ENCODE data around the gene TAS2R31.

TAS2R31 gene

DNA sequence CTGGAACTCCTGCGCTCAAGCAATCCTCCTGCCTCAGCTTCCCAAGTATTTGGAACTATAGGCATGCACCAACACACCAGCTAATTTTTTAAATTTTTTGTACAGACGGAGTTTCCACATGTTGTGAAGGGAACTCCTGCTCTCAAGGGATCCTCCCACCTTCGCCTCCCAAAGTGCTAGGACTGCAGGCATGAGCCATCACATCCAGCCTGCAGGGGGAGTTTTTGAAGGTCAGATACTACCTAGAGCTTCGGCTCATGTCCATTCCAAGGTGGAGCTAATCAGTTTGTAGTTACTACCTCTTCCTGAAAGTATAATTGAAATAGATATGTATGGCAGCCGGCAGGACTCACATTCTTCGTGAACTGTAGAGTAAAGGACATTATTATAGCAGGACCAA lies 5.1 kb downstream of the TAS2R31 start:
- FAIRE-seq, result no peak
- TF ChIP-seq POLR2A (IDR thresholded peaks at IDR 0.05; ENCODE audit: low read depth, low read length), result no peak
- no peak for DNase-seq (ENCODE audit: insufficient read length, low spot score)

- DNase-seq (ENCODE audit: insufficient read length, low spot score) (no peak), FAIRE-seq (no peak)
- TF ChIP-seq POLR2A (IDR thresholded peaks at IDR 0.05; ENCODE audit: low read depth, low read length), result no peak
Measured at GRCh38 chr12:11023387-11023786, 7.8 kb downstream of the TAS2R31 start.

DNA sequence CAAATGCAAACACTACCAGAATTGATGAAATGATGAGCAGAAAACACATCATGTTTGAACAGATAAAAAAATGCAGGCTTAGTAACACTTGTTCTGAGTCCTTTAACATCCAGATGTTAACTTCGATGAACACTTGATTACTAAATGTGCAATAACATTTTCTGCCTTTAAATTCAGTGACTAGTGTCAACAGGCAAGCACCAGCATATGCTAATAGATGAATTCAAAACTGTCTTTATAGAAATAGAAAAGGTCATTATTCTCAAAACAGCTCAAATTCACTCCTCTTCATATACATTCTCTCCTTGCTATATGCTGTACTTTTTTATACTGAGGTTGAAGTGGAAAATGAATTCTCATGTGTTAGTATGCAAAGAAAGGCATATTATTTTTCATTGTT lies 8.7 kb downstream of the TAS2R31 start, which contains the start of gene TAS2R19:
TSS of gene TAS2R19 (minus strand) at position 101 of the 400 bp plus-strand sequence. CDS start at position 52, 49 bp downstream.
- no peak for TF ChIP-seq POLR2A (IDR thresholded peaks at IDR 0.05; ENCODE audit: low read depth, low read length)
- peak; percentile 62 for FAIRE-seq
- DNase-seq (ENCODE audit: insufficient read length, low spot score), result no peak

DNA sequence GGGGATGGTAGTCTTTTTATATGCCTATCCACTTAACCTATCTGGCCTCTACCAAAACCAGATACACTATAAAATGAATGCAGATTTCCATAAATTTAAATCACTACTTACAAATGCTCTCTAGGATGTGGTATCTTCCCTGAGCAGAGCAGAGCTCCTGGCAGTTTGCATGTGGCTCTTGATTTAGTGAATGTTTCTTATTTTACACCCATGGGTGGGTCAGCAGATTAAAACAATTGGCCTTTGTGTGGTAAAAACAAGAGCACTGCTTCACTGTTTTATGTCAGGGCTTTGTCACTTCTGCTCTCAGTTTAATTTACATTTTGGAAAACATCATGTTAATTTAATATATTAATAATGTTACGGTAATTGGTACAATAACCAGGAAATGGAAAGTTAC lies 14.3 kb downstream of the TAS2R31 start:
- DNase-seq (ENCODE audit: insufficient read length, low spot score), result no peak
- TF ChIP-seq POLR2A (IDR thresholded peaks at IDR 0.05; ENCODE audit: low read depth, low read length), result no peak
- FAIRE-seq, result no peak

DNA sequence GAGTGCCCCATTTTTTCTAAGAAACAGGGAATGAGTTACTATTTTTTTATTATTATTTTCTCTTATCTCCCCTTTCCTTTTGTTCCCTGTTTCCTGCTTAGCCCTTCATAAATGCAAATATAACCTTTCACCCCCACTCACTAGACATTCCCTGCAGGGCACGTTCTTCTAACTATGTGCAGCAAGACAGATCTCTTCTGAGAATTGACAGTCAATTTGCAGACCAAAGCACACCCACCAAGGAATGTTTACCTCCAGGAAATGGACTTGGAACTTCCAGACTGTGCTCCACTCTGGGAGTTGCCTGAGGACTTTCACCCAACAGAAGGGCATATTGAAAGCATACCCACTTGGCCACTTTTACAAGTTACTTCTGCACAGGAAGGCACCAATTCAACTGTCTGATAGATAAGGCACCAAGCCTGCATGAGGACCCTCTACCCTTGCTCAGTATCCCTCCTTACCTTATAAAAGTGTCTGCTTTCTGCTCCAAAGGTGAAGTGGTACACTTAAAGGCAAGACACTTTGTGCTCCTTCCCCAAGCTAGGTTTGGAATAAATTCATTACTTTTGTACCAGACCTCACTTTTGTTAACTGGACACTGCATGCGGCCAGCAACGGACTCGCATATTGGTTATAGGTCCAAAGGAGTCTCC lies 15.3 kb downstream of the TAS2R31 start:
- no peak for FAIRE-seq
- no peak for DNase-seq (ENCODE audit: insufficient read length, low spot score)
- no peak for TF ChIP-seq POLR2A (IDR thresholded peaks at IDR 0.05; ENCODE audit: low read depth, low read length)

- no peak for DNase-seq (ENCODE audit: insufficient read length, low spot score)
- peak; percentile 68 for FAIRE-seq
- no peak for TF ChIP-seq POLR2A (IDR thresholded peaks at IDR 0.05; ENCODE audit: low read depth, low read length)
Measured at GRCh38 chr12:11014234-11014633, 17.0 kb downstream of the TAS2R31 start.

- FAIRE-seq (no peak), DNase-seq (ENCODE audit: insufficient read length, low spot score) (no peak)
Measured at GRCh38 chr12:11007608-11008007, 23.6 kb downstream of the TAS2R31 start.

DNA sequence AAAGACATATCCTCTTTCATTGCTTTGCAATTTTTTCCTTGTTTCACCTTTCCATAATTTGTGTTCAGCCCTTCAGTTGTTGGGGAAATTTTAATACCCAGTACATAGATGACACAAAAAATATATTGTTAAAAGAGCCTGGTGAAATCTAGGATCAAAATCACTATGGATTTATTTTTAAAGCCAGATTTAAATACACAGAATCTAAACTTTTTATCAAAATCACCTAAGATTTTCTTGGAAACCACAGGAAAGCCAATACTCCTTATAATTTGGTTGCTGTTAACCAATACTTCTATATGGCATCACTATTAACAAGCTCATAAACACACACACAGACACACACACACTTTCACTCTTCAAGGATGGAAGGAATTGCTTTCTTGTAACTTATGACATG lies 33.0 kb downstream of the TAS2R31 start, which contains the start of gene TAS2R20:
TSS of gene TAS2R20 (minus strand) at position 101 of the 400 bp plus-strand sequence. CDS start 429 bp downstream, outside the sequence.
- TF ChIP-seq POLR2A (IDR thresholded peaks at IDR 0.05; ENCODE audit: low read depth, low read length), result no peak
- DNase-seq (ENCODE audit: insufficient read length, low spot score) (no peak), FAIRE-seq (no peak)

More at GRCh38 chr12:11007608-11008007, 23.6 kb downstream of the TAS2R31 start:
- no peak for TF ChIP-seq POLR2A (IDR thresholded peaks at IDR 0.05; ENCODE audit: low read depth, low read length)

- FAIRE-seq (no peak), DNase-seq (ENCODE audit: insufficient read length, low spot score) (no peak)
- no peak for TF ChIP-seq POLR2A (IDR thresholded peaks at IDR 0.05; ENCODE audit: low read depth, low read length)
Measured at GRCh38 chr12:10994307-10994706, 36.9 kb downstream of the TAS2R31 start.

DNA sequence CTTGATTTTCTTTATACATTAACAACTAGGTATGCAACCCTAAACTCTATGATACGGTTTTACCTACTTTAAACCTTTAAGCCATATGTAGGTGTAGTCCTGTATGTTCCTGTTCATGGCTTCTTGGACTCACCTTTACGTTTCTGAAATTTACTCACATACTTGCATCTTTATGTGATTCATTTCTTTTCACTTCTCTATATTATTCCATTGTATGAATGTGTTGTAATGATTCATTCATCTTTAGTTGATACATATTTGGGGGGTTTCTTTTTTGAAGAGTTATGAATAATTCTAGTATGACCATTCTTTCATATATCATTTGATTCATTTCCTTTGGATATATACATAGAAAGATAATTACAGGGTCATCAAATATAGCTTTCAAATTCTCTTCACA lies 42.1 kb downstream of the TAS2R31 start:
- TF ChIP-seq POLR2A (IDR thresholded peaks at IDR 0.05; ENCODE audit: low read depth, low read length), result no peak
- no peak for FAIRE-seq
- no peak for DNase-seq (ENCODE audit: insufficient read length, low spot score)

- no peak for DNase-seq (ENCODE audit: insufficient read length, low spot score)
Measured at GRCh38 chr12:10986812-10987211, 44.4 kb downstream of the TAS2R31 start, which contains the start of gene TAS2R50. TAS2R50 (minus strand) TSS chr12:10986912; CDS start chr12:10986860, 52 bp downstream.

GRCh38 chr12:10982244-10982643 lies 49.0 kb downstream of the TAS2R31 start:
- no peak for DNase-seq (ENCODE audit: insufficient read length, low spot score)
- no peak for TF ChIP-seq POLR2A (IDR thresholded peaks at IDR 0.05; ENCODE audit: low read depth, low read length)
- no peak for FAIRE-seq

More at GRCh38 chr12:10986812-10987211, 44.4 kb downstream of the TAS2R31 start, which contains the start of gene TAS2R50:
- no peak for FAIRE-seq
- TF ChIP-seq POLR2A (IDR thresholded peaks at IDR 0.05; ENCODE audit: low read depth, low read length), result no peak
